HG03457 (cell line): ENCODE data around the gene ABHD18.
A peak's percentile ranks its signal among the peaks of the same experiment; 100 is the strongest.
"Not testable (repeated sequence)": the region's sequence is repeated elsewhere in the genome, so short reads cannot be mapped to it uniquely, and the experiment has no call there.

ENCODE experiments used
- ATAC-seq: cut with Tn5 transposase; IDR thresholded peaks from one replicate; pipeline ENCODE4 v1.9.1; 2021; ENCODE audit warnings: moderate number of reproducible peaks; ENCODE audit not compliant: unreplicated experiment

ABHD18 gene

GRCh38 chr4:127988638-127989037, 23.4 kb downstream of the ABHD18 start:
- no peak for ATAC-seq

GRCh38 chr4:127993151-127993550, 27.9 kb downstream of the ABHD18 start:
- no peak for ATAC-seq

- ATAC-seq = no peak
Observed at GRCh38 chr4:127995776-127996175, 30.6 kb downstream of the ABHD18 start.

GRCh38 chr4:127996521-127996920, 31.3 kb downstream of the ABHD18 start:
- not testable (repeated sequence) for ATAC-seq

GRCh38 chr4:127997534-127998388, 32.6 kb downstream of the ABHD18 start:
- peak; percentile 98 for ATAC-seq

- ATAC-seq = no peak
Observed at GRCh38 chr4:128006592-128006991, 41.4 kb downstream of the ABHD18 start.

GRCh38 chr4:128009428-128009827, 44.2 kb downstream of the ABHD18 start:
- no peak for ATAC-seq

GRCh38 chr4:128025319-128025718, 60.1 kb downstream of the ABHD18 start:
- no peak for ATAC-seq

- ATAC-seq = no peak
Observed at GRCh38 chr4:128029907-128030306, 64.7 kb downstream of the ABHD18 start.

GRCh38 chr4:128031756-128032384, 66.7 kb downstream of the ABHD18 start:
- no peak for ATAC-seq

GRCh38 chr4:128039568-128039967, 74.4 kb downstream of the ABHD18 start:
- no peak for ATAC-seq

- ATAC-seq = not testable (repeated sequence)
Observed at GRCh38 chr4:128047019-128047418, 81.8 kb downstream of the ABHD18 start.

- not testable (repeated sequence) for ATAC-seq
Observed at GRCh38 chr4:128047514-128047913, 82.3 kb downstream of the ABHD18 start.

GRCh38 chr4:128051229-128051628, 86.0 kb downstream of the ABHD18 start:
- not testable (repeated sequence) for ATAC-seq

- not testable (repeated sequence) for ATAC-seq
Observed at GRCh38 chr4:128054907-128055306, 89.7 kb downstream of the ABHD18 start.

- ATAC-seq = not testable (repeated sequence)
Observed at GRCh38 chr4:128055441-128056206, 90.4 kb downstream of the ABHD18 start.

- ATAC-seq = no peak
Observed at GRCh38 chr4:128056396-128056795, 91.2 kb downstream of the ABHD18 start.

GRCh38 chr4:128060121-128060698, 95.0 kb downstream of the ABHD18 start:
- no peak for ATAC-seq

GRCh38 chr4:128060699-128061565, 95.7 kb downstream of the ABHD18 start, which contains the start of gene LARP1B:
LARP1B (plus strand) TSS chr4:128061312; CDS start chr4:128074952, 13,640 bp downstream.
- peak; percentile 88 for ATAC-seq
